NK-92 (cell line): ENCODE measurements around the gene E2F6.
"Not testable (repeated sequence)": the region's sequence is repeated elsewhere in the genome, so short reads cannot be mapped to it uniquely, and the experiment has no call there.

Experiments
- DNase-seq: peaks from one replicate; lab custom pipeline; 2025; ENCODE audit not compliant: unreplicated experiment; lab: John Stamatoyannopoulos, UW

Gene E2F6

GRCh38 chr2:11414372-11415124 lies 51.4 kb downstream of the E2F6 start:
- no peak for DNase-seq

- DNase-seq = no peak
These were observed 53.5 kb downstream of the E2F6 start for GRCh38 chr2:11412449-11412810.

GRCh38 chr2:11411768-11412448 lies 54.1 kb downstream of the E2F6 start:
- DNase-seq = no peak

- DNase-seq = no peak
These were observed 54.7 kb downstream of the E2F6 start for GRCh38 chr2:11411244-11411643.

GRCh38 chr2:11410101-11410500 lies 55.9 kb downstream of the E2F6 start:
- DNase-seq = no peak

- DNase-seq = no peak
These were observed 56.4 kb downstream of the E2F6 start for GRCh38 chr2:11409572-11409959.

DNA sequence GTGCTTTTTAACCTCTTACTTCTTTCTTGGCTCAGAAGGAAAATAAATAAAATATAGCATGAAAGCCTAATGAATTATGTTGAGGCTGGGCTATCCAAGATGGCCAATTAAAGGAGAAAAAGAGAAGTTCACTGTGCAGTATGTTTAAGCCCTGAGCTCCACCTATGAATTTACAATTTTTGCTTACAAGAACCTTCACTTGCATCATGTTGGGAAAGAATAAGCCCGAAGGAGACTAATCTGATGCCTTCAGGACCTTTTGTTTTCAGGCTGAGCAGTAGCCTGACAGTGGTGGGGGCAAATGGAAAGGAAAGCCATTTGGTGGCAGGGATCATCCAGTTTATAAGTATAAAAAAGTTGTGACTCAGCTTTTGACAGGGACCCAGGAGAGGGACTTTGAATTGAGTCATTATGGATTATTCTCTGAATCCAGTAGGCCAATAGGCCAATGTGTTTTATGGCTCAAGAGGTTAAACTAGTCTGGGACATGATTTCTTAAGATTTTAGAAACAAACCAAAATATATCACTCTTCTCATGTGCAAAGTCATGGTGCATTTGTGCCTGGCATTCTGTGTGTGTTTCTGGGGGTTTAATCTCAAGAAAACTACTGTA lies 56.9 kb downstream of the E2F6 start:
- no peak for DNase-seq

GRCh38 chr2:11407413-11407812 lies 58.5 kb downstream of the E2F6 start:
- no peak for DNase-seq

- DNase-seq = no peak
These were observed 59.0 kb downstream of the E2F6 start for GRCh38 chr2:11406958-11407381.

DNA sequence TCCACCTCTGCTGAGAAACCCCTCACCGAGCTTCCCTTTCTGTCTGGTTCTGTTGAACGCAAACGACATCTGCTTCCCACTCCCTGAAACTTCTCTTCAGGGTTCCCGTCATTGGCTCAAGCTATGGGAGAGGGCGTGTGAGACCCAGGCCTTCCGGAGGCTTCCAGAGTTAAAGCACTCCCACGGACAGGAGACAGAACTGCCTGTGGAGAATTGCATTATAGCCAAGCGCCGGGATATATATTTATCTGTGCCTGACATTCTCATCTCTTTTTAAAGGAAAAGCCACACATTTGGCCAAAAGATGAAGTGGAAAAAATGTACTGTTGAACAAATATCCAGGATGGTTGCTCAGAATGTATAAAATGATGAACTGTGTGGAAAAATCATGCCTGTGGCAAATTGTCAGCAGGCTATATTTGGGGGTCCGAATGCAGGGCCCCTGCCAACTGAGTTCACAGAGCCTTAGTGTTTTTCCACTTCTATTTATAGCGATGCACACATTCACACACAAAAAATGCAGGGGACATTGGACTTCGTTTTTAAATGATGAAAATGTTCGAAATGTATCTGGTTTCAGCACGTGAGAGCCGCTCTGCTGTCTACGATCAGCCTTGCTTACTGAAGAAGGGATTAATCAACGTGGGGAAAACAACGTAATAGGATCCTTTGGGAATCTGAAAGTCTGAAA lies 59.5 kb downstream of the E2F6 start:
- DNase-seq = no peak

DNA sequence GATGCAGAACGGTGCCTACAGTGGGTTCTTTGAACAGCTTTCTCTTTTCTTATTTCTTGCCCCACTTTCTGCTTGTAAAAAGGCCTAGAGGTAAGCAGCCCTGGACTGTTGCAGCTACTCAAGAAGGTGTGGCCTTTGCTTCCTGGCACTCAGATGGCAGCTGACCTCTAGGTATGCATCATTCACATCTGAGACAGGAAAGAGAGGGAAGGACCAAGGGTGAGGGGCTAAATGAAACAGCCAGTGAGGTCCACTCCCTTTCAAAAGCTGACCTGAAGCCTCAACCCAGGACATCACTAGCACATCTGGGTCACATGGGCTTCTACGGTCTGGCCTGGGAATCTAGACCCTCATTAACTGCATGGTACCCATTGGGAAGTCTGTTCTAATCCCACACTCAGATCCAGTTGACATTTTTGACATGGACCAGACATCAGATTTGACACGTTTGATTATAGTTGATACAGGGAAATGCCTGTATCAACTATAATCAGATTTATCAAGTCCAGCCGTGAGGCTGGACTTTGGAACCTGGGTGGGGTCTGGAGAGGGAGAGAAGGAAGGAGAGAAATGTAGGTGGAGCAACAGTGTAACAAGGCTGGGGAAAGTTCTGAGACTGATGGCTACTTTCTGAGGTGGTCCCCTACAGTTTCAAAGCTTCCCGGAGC lies 60.2 kb downstream of the E2F6 start:
- no peak for DNase-seq

DNA sequence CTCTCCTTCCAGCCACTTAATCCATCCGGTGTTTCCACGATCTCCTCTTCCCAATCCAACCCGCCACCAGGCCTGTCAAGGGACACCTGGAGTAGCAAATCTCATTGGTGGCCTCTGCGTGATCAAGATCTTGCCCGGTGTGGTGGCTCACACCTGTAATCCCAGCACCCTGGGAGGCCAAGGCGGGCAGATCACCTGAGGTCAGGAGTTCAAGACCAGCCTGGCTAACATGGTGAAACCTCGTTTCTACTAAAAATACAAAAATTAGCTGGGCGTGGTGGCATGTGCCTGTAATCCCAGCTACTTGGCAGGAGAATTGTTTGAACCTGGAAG lies 60.9 kb downstream of the E2F6 start:
- DNase-seq = not testable (repeated sequence)

DNA sequence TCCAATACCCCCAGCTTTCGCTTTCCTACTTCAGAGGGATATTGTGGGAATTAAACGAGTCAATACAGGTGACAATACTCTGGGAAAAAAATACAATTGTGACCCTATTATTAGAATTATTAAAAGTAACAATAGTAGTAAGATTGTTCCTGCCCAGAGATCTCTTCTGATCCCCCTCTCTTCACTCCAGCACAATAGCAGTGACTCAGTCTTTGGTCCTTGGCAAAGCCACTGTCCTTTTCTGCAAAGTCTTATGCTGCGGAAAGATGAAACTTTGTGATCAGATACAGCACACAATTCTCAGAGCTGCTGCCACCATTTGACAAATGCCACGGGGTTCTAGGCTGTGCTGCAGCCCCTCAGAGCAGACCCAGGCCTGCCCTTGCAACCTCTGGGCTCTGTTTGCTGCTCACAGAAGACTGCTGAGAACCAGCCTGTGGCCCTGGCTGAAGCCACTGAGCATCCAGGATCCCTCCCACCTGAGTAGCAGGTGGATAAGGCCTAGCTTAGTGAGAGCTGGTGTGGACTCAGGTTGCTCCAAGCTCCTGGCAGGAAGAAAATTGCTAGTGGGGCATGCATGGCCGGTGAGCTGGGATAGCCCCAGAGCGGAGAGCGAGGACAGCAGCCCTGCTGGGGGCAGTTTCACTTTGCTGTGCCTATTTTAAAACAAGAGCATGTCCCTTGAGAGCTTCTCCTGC lies 61.4 kb downstream of the E2F6 start:
- no peak for DNase-seq

DNA sequence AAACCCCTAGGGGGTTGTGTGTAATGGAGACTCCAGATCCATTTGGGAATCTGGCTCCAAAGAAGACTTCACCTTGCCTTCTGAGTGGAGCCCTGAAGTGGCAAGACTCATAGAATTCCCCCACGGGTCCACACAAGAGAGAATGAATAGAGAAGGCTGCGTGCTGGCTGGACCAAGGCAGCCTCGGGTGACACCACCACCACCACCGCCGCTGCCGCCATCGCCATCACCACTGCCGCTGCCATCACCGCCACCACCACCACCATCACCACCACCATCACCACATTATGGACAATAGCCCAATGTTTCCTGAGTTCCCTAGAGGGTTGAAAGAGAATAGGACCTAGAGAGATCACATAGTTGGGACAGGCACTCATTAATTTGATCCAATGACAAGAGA lies 63.5 kb downstream of the E2F6 start:
- DNase-seq = no peak

DNA sequence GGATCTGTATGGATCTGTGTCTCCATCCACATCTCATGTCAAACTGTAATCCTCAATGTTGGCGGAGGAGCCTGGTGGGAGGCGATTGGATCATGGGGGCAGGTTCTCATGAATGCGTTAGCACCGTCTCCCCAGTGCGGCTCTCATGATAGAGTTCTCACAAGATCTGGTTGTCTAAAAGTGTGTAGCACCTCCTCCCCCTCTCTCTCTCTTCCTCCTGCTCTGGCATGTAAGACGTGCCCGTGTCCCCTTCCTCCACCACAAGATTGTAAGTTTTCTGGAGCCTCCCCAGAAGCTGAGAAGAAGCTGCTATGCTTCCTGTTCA lies 66.6 kb downstream of the E2F6 start:
- no peak for DNase-seq

DNA sequence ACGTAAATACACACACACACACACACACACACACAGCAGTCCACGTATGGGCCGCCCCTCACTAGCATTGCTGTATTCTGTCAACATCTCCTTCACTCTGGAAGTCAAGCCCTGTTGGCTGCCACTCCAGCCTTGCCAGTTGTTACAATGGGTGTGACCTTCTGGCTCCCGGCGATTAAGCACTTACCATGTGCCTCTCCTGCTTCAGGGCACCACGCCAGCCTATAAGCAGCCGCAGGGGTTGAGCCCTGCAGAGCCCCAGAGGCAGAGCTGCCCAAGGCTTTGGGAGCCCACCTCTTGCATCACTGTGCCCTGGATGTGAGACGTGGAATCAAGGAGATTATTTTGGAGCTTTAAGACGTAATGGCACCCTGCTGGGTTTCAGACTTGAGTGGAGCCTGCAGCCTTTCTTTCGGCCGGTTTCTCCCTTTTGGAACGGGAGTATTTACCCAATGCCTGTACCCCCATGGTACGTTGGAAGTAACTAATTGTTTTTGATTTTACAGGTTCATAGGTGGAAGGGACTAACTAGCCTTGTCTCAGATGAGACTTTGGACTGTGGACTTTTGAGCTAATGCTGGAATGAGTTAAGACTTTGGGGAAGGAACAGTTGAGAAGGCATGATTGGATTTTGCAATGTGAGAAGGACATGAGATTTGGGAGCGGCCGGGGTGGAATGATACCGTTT lies 67.1 kb downstream of the E2F6 start:
- no peak for DNase-seq

DNA sequence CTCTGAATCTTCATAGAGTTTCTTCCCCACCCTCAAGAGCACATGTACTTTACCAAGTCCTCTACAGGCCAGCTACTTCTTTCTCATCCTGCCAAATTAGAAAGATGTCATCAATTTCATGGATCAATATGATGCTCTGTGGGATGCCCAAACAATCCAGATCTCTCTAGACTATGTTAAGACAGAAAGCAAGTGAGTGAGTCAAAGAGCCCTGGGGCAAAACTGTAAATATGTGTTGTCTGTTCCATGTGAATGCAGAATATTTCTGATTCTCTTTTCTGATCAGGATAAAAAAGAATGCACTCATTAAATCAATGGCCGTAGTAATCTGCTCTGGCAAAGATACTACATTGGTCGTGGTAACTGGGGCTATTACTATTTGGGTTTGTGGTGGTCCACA lies 68.4 kb downstream of the E2F6 start:
- DNase-seq = no peak

DNA sequence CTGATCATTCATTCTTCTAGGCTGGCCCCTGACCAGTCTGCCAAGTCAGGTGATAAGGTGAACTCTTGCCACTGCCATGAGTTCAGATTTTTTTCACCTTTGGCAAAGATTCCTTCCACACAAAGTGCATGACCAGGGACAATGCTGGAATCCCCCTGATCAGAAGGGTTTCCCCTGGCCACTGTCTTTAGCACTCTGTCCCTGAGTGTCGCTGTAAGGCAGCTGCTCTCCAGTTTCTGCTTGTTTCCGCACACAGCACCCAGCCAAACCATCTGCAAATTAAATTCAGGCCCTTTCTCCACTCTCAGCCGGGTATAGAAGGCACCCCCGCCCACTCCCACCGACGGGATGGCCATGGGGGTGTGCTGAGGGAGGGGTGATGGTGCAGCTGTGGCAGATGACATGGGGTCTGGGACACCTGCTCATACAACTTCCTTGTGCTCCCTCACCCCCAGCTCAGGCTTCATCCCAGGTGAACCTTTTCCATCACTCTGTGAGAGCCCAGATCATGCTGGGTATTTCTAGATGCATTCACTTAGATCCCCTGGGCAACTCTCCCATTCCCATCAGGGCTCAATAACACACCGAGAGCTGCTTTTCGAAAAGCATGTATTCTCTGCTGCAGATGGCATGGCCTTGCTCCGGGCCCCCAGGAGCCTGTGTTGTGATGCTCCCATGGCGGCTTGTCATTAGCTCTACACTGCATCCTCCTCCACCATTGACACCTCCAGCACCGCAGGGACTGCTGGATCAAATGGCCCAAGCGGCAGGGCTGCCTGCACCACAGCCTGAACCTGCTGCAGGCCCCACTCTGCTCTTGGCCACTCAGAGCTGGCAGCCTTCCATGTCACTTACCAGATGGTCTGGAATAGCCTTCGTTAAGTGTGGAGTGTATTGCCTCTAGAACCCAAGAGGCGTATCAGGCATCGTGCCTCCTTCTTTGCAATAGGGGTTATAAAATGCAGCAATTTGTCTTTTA lies 69.2 kb downstream of the E2F6 start:
- DNase-seq = no peak

DNA sequence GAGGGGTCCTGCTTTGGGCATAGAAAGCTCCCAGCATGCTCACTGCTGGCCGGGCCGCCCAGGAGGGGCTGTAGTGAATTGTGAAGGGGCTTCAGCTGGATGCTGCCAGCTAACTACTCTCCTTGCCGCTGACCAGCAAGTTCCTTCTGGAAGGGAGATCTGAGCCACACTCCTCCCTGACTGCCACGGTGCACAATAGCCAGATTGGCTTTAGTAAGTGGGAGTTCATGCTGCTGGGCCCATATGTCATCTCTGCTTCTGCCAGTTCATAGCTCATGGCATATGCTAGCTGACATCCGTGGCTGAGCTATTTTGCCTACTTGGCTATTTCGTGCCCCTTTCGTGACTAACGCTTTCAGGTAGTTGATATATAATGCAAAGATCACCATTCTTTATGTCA lies 69.9 kb downstream of the E2F6 start:
- no peak for DNase-seq
